DND-41 (cell line): ENCODE data around the gene SLC49A4.

ENCODE experiments used
- EZH2 ChIP-seq: IDR thresholded peaks from 3 replicates; pipeline ENCODE4 v1.6.1; 2012; ENCODE audit warnings: borderline replicate concordance, low read depth, mild to moderate bottlenecking, moderate library complexity, low read length, inconsistent platforms; ENCODE audit not compliant: severe bottlenecking
- TF ChIP-seq, protein P1 (sequence below): IDR thresholded peaks from 2 replicates; pipeline ENCODE4 v1.5.1; 2012; ENCODE audit warnings: borderline replicate concordance, low read length, moderate library complexity, mild to moderate bottlenecking; ENCODE audit not compliant: poor library complexity, severe bottlenecking; ENCODE audit errors: extremely low read depth

DNA sequence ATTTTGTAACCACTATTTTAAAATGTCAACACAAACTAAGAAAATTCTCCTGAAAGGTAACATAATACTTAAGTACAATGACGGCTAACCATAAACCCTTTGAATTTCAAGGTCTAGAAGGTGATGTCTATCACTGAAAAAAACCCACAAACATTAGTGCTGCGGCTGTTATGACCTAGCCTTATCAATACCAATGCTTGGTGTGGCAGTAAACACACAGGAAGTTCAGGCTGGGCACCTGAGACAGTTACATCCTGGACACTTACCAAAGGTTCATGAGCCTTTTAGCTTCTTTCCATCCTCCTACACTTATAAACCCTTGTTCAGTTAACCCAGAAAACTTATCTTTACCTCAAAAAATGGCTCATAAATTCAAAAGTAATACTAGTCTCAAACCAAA lies 7.0 kb upstream of the SLC49A4 start:
- TF ChIP-seq, protein P1, sequence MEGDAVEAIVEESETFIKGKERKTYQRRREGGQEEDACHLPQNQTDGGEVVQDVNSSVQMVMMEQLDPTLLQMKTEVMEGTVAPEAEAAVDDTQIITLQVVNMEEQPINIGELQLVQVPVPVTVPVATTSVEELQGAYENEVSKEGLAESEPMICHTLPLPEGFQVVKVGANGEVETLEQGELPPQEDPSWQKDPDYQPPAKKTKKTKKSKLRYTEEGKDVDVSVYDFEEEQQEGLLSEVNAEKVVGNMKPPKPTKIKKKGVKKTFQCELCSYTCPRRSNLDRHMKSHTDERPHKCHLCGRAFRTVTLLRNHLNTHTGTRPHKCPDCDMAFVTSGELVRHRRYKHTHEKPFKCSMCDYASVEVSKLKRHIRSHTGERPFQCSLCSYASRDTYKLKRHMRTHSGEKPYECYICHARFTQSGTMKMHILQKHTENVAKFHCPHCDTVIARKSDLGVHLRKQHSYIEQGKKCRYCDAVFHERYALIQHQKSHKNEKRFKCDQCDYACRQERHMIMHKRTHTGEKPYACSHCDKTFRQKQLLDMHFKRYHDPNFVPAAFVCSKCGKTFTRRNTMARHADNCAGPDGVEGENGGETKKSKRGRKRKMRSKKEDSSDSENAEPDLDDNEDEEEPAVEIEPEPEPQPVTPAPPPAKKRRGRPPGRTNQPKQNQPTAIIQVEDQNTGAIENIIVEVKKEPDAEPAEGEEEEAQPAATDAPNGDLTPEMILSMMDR = no peak
- no peak for TF ChIP-seq EZH2
